Renal pelvis (tissue), 12 donors: ENCODE measurements around the gene SLC39A7. TPM values are rescaled to one million over a fixed set of nuclear protein-coding genes. Genes with fewer than 3 reads are reported as not detected.

Experiments used
- DNase-seq: peaks from one replicate; pipeline ENCODE4 v3.0.0-alpha.2; 2013
- long read RNA-seq, 16 experiments: transcript quantifications; one replicate each; lab custom pipeline, GENCODE V29; 2026
- polyA plus RNA-seq, 3 donors: library from polyadenylated mRNA; unstranded; fragments of 120-200 nt; gene quantifications; one replicate each; pipeline ENCODE4 v1.2.1, GENCODE V29; 2013; ENCODE audit not compliant: insufficient read length in 3 of 3

Gene SLC39A7
- polyA plus RNA-seq, result 100 to 1,000 TPM; 104 to 127 (median 121) TPM
- long read RNA-seq, donor 1, transcript SLC39A7-201 (8 exons, 2,153 nt), result minor isoform, 7 of 22 reads
- long read RNA-seq, donor 1, transcript SLC39A7-202 (7 exons, 2,409 nt), result major isoform, 8 of 22 reads
- long read RNA-seq, donor 1, partial matches to known transcripts, result 5 of 22 reads
- long read RNA-seq, donor 1, other reads (novel, unspliced or antisense), result 0 of 22 reads
- long read RNA-seq, donor 2, transcript SLC39A7-201 (8 exons, 2,153 nt), result minor isoform, 14 of 31 reads
- long read RNA-seq, donor 2, transcript SLC39A7-202 (7 exons, 2,409 nt), result major isoform, 16 of 31 reads
- long read RNA-seq, donor 2, partial matches to known transcripts, result 0 of 31 reads
- long read RNA-seq, donor 2, other reads (novel, unspliced or antisense), result 0 of 31 reads
- long read RNA-seq, donor 3, transcript SLC39A7-201 (8 exons, 2,153 nt), result major isoform, 8 of 14 reads
- long read RNA-seq, donor 3, transcript SLC39A7-202 (7 exons, 2,409 nt), result minor isoform, 6 of 14 reads
- long read RNA-seq, donor 3, partial matches to known transcripts, result 0 of 14 reads
- long read RNA-seq, donor 3, other reads (novel, unspliced or antisense), result 0 of 14 reads
- long read RNA-seq, donor 4, transcript SLC39A7-202 (7 exons, 2,409 nt), result major isoform, 20 of 33 reads
- long read RNA-seq, donor 4, transcript SLC39A7-201 (8 exons, 2,153 nt), result minor isoform, 13 of 33 reads
- long read RNA-seq, donor 4, partial matches to known transcripts, result 0 of 33 reads
- long read RNA-seq, donor 4, other reads (novel, unspliced or antisense), result 0 of 33 reads
- long read RNA-seq, donor 5, partial matches to known transcripts, result 10 of 12 reads
- long read RNA-seq, donor 5, other reads (novel, unspliced or antisense), result 0 of 12 reads
- long read RNA-seq, donor 6, transcript SLC39A7-202 (7 exons, 2,409 nt), result major isoform, 7 of 15 reads
- long read RNA-seq, donor 6, transcript SLC39A7-201 (8 exons, 2,153 nt), result major isoform, 7 of 15 reads
- long read RNA-seq, donor 6, partial matches to known transcripts, result 0 of 15 reads
- long read RNA-seq, donor 6, other reads (novel, unspliced or antisense), result 0 of 15 reads
- long read RNA-seq, donor 7, transcript SLC39A7-201 (8 exons, 2,153 nt), result major isoform, 17 of 27 reads
- long read RNA-seq, donor 7, transcript SLC39A7-202 (7 exons, 2,409 nt), result minor isoform, 9 of 27 reads
- long read RNA-seq, donor 7, partial matches to known transcripts, result 0 of 27 reads
- long read RNA-seq, donor 7, other reads (novel, unspliced or antisense), result 0 of 27 reads
- long read RNA-seq, donor 8, transcript SLC39A7-202 (7 exons, 2,409 nt), result minor isoform, 6 of 30 reads
- long read RNA-seq, donor 8, transcript SLC39A7-201 (8 exons, 2,153 nt), result major isoform, 7 of 30 reads
- long read RNA-seq, donor 8, partial matches to known transcripts, result 17 of 30 reads
- long read RNA-seq, donor 8, other reads (novel, unspliced or antisense), result 0 of 30 reads
- long read RNA-seq, donor 9, transcript SLC39A7-201 (8 exons, 2,153 nt), result minor isoform, 12 of 39 reads
- long read RNA-seq, donor 9, transcript SLC39A7-202 (7 exons, 2,409 nt), result major isoform, 15 of 39 reads
- long read RNA-seq, donor 9, partial matches to known transcripts, result 12 of 39 reads
- long read RNA-seq, donor 9, other reads (novel, unspliced or antisense), result 0 of 39 reads
- long read RNA-seq, donor 10, transcript SLC39A7-201 (8 exons, 2,153 nt), result major isoform, 8 of 43 reads
- long read RNA-seq, donor 10, transcript SLC39A7-202 (7 exons, 2,409 nt), result minor isoform, 7 of 43 reads
- long read RNA-seq, donor 10, partial matches to known transcripts, result 27 of 43 reads
- long read RNA-seq, donor 10, other reads (novel, unspliced or antisense), result 0 of 43 reads
- long read RNA-seq, donor 11, partial matches to known transcripts, result 0 of 9 reads
- long read RNA-seq, donor 11, other reads (novel, unspliced or antisense), result 0 of 9 reads
- long read RNA-seq, donor 12, transcript SLC39A7-202 (7 exons, 2,409 nt), result major isoform, 20 of 78 reads
- long read RNA-seq, donor 12, transcript SLC39A7-201 (8 exons, 2,153 nt), result minor isoform, 15 of 78 reads
- long read RNA-seq, donor 12, partial matches to known transcripts, result 41 of 78 reads
- long read RNA-seq, donor 12, other reads (novel, unspliced or antisense), result 0 of 78 reads
- long read RNA-seq, donor 13, partial matches to known transcripts, result 0 of 5 reads
- long read RNA-seq, donor 13, other reads (novel, unspliced or antisense), result 0 of 5 reads
- long read RNA-seq, donor 14, transcript SLC39A7-201 (8 exons, 2,153 nt), result major isoform, 10 of 62 reads
- long read RNA-seq, donor 14, transcript SLC39A7-202 (7 exons, 2,409 nt), result major isoform, 10 of 62 reads
- long read RNA-seq, donor 14, partial matches to known transcripts, result 39 of 62 reads
- long read RNA-seq, donor 14, other reads (novel, unspliced or antisense), result 0 of 62 reads
- long read RNA-seq, donor 15, transcript SLC39A7-201 (8 exons, 2,153 nt), result major isoform, 17 of 41 reads
- long read RNA-seq, donor 15, transcript SLC39A7-202 (7 exons, 2,409 nt), result minor isoform, 15 of 41 reads
- long read RNA-seq, donor 15, partial matches to known transcripts, result 9 of 41 reads
- long read RNA-seq, donor 15, other reads (novel, unspliced or antisense), result 0 of 41 reads
- long read RNA-seq, donor 16, transcript SLC39A7-202 (7 exons, 2,409 nt), result major isoform, 12 of 21 reads
- long read RNA-seq, donor 16, transcript SLC39A7-201 (8 exons, 2,153 nt), result minor isoform, 8 of 21 reads
- long read RNA-seq, donor 16, partial matches to known transcripts, result 0 of 21 reads
- long read RNA-seq, donor 16, other reads (novel, unspliced or antisense), result 0 of 21 reads

GRCh38 chr6:33200219-33201146 is at the start of gene SLC39A7, which contains the start of gene RXRB:
Gene SLC39A7 (plus strand): TSS chr6:33200867. CDS start chr6:33201246, 379 bp downstream.
Gene RXRB (minus strand): TSS chr6:33200665. CDS start chr6:33200476, 189 bp downstream.
- DNase-seq, result peak; percentile 100

- no peak for DNase-seq
Measured at GRCh38 chr6:33151050-33151449, 49.6 kb upstream of the SLC39A7 start.

GRCh38 chr6:33154349-33154748 is 46.3 kb upstream of the SLC39A7 start:
- no peak for DNase-seq

- DNase-seq, result no peak
Measured at GRCh38 chr6:33156561-33156960, 44.1 kb upstream of the SLC39A7 start.

GRCh38 chr6:33156964-33157363 is 43.7 kb upstream of the SLC39A7 start:
- DNase-seq, result no peak

GRCh38 chr6:33160096-33160495 is 40.6 kb upstream of the SLC39A7 start:
- no peak for DNase-seq

GRCh38 chr6:33160728-33161344 is 39.8 kb upstream of the SLC39A7 start:
- DNase-seq, result no peak

GRCh38 chr6:33161354-33162331 is 39.0 kb upstream of the SLC39A7 start:
- DNase-seq, result peak; percentile 53

GRCh38 chr6:33163540-33163939 is 37.1 kb upstream of the SLC39A7 start:
- no peak for DNase-seq

GRCh38 chr6:33164176-33164575 is 36.5 kb upstream of the SLC39A7 start:
- no peak for DNase-seq

- no peak for DNase-seq
Measured at GRCh38 chr6:33164665-33165373, 35.8 kb upstream of the SLC39A7 start.

GRCh38 chr6:33165581-33166258 is 34.9 kb upstream of the SLC39A7 start:
- DNase-seq, result no peak

GRCh38 chr6:33166363-33166762 is 34.3 kb upstream of the SLC39A7 start:
- no peak for DNase-seq

- no peak for DNase-seq
Measured at GRCh38 chr6:33166811-33167210, 33.9 kb upstream of the SLC39A7 start.
